ENCODE results near the gene TPST1. TPM values are rescaled to one million over a fixed set of nuclear protein-coding genes. Genes with fewer than 3 reads are reported as not detected.

The TPST1 gene
- total RNA-seq, 1 experiment from 2014 or later, result 15.9 TPM

DNA sequence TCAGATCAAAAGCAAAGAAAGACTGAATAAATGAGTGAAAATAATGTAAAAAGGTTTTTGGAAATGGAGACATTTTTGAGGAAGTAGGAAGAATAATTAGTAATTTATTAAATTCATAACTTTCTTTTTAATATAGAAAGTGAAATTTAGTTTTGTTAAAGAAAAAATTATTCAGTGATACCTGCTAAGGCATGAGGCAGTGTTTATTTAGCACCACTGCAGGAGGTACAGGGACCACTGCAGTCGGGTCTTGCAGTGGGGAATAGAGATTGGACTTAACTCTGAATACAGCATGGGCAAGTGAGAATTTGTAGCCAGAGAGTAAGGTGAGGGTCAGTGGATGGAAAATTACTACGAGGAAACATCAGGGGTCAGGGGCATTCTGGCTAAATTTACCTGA lies 39.9 kb downstream of the TPST1 start:
- no peak overlapping the region for H4K8ac ChIP-seq (replicated peaks; ENCODE audit: insufficient read length, low read depth, low read length)
- no peak overlapping the region for H3K14ac ChIP-seq (ENCODE audit: insufficient read depth, low read length)
- H2AFZ ChIP-seq (ENCODE audit: low read length), result no peak overlapping the region
- no peaks in the 10 kb centered on the region for H4K20me1 ChIP-seq (ENCODE audit: control insufficient read depth, insufficient read depth, insufficient read length)
- H3K4me2 ChIP-seq (ENCODE audit: insufficient read depth, insufficient read length, low read length), result no peak overlapping the region
- Mint-ChIP-seq H3K9me3 (no peaks in the 10 kb centered on the region), H3K4me1 (peaks cover 4 to 11% of the 10 kb centered on the region in 2 experiments), H3K27ac (no peak overlapping the region; a peak in 2 of 7 replicates), H3K36me3 (ENCODE audit: insufficient read depth in 1 of 3, low read depth in 3 of 3) (peaks cover 0 to 1% (median 0%) of the 10 kb centered on the region in 3 experiments; a peak in 1 of 7 replicates), H3K4me3 (no peak overlapping the region), H3K27me3 (ENCODE audit: low read depth) (no peaks in the 10 kb centered on the region)
- no peak for DNase-seq
- H2BK5ac ChIP-seq (ENCODE audit: insufficient read length, low read length), result no peak overlapping the region
- TF ChIP-seq, protein P1, sequence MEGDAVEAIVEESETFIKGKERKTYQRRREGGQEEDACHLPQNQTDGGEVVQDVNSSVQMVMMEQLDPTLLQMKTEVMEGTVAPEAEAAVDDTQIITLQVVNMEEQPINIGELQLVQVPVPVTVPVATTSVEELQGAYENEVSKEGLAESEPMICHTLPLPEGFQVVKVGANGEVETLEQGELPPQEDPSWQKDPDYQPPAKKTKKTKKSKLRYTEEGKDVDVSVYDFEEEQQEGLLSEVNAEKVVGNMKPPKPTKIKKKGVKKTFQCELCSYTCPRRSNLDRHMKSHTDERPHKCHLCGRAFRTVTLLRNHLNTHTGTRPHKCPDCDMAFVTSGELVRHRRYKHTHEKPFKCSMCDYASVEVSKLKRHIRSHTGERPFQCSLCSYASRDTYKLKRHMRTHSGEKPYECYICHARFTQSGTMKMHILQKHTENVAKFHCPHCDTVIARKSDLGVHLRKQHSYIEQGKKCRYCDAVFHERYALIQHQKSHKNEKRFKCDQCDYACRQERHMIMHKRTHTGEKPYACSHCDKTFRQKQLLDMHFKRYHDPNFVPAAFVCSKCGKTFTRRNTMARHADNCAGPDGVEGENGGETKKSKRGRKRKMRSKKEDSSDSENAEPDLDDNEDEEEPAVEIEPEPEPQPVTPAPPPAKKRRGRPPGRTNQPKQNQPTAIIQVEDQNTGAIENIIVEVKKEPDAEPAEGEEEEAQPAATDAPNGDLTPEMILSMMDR (conservative IDR thresholded peaks at IDR 0.05), result no peak
- no peak overlapping the region for H3K56ac ChIP-seq (ENCODE audit: insufficient read length, low read depth, low read length)
- no peak overlapping the region for H3K18ac ChIP-seq (ENCODE audit: insufficient read length, low read depth, low read length)
- H3K23me2 ChIP-seq (ENCODE audit: insufficient read length, low read depth, low read length, poor library complexity, severe bottlenecking), result no peaks in the 10 kb centered on the region
- no peaks in the 10 kb centered on the region for H3K4me1 ChIP-seq (ENCODE audit: insufficient read depth, low read length)
- no peak overlapping the region for H3K9ac ChIP-seq (ENCODE audit: extremely low read depth, insufficient read length, low read length)
- H3T11ph ChIP-seq (ENCODE audit: low read length), result no peak overlapping the region
- H4K91ac ChIP-seq (ENCODE audit: insufficient read length, low read depth, low read length), result no peak overlapping the region
- no peak overlapping the region for H3K4ac ChIP-seq (ENCODE audit: low read depth, low read length)
- H3K27me3 ChIP-seq (ENCODE audit: insufficient read depth, low read length), result no peaks in the 10 kb centered on the region
- no peak overlapping the region for H2BK12ac ChIP-seq (ENCODE audit: insufficient read length, low read depth, low read length)
- no CpG with 5 or more reads among the region's 2 CpGs for WGBS (ENCODE audit: extremely low coverage, insufficient read length, low lambda C conversion rate)
- H2AK5ac ChIP-seq (ENCODE audit: insufficient read length, low read length), result no peak overlapping the region
- no peak overlapping the region for H3K23ac ChIP-seq (ENCODE audit: insufficient read length, low read depth, low read length)
- no peak overlapping the region for H2BK15ac ChIP-seq (ENCODE audit: low read depth, low read length)
- no peak overlapping the region for H3K27ac ChIP-seq (ENCODE audit: insufficient read length, low read depth, low read length)
- H4K5ac ChIP-seq (ENCODE audit: insufficient read length, low read depth, low read length), result no peak overlapping the region
- no peaks in the 10 kb centered on the region for H3K79me1 ChIP-seq (ENCODE audit: insufficient read depth, low read depth, low read length, poor library complexity, severe bottlenecking)
- no peak overlapping the region for H2BK20ac ChIP-seq (ENCODE audit: low read depth, low read length, poor library complexity, severe bottlenecking)
- no peaks in the 10 kb centered on the region for H3K9me3 ChIP-seq (ENCODE audit: control insufficient read depth, low read depth, low read length)
- H3K79me2 ChIP-seq (ENCODE audit: insufficient read depth, low read length), result no peaks in the 10 kb centered on the region
- no peak overlapping the region for H2BK120ac ChIP-seq (ENCODE audit: low read depth, low read length, poor library complexity, severe bottlenecking)
